Muscle of back (tissue), 11 donors: ENCODE measurements around the gene BCL11B. TPM values are rescaled to one million over a fixed set of nuclear protein-coding genes. Genes with fewer than 3 reads are reported as not detected.

Experiments used
- DNase-seq, 3 donors: peaks; one replicate each; pipeline versions ENCODE4 v3.0.0 to v3.0.0-alpha.2; 2013
- polyA plus RNA-seq, 10 donors: library from polyadenylated mRNA; unstranded; fragments of 120-200 nt; gene quantifications; one replicate each; pipeline ENCODE4 v1.2.1, GENCODE V29; 2013; ENCODE audit not compliant: insufficient read length in 10 of 10

Gene BCL11B
- polyA plus RNA-seq, 10 donors, result 0.46 to 9.2 (median 1.2) TPM

DNA sequence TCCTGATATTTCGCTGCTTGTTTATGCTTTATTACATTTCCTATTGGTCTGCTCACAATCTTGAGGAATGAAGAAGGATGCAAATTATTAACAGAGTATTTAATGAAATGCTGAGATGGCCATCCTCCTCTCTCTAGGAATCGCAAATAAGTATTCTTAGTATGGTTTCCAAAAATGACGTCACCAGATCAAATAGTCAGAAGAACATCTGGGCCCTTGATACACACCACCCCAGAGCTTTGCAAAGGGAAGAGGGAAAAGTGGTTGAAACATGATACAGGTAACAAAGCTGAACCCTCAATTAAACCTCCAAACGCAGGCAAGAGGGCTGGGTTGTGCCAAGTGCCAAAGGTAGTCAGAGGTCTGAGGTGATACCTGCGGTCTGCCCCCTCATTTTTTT is 107.3 kb downstream of the BCL11B start:
- DNase-seq, result no peak

DNA sequence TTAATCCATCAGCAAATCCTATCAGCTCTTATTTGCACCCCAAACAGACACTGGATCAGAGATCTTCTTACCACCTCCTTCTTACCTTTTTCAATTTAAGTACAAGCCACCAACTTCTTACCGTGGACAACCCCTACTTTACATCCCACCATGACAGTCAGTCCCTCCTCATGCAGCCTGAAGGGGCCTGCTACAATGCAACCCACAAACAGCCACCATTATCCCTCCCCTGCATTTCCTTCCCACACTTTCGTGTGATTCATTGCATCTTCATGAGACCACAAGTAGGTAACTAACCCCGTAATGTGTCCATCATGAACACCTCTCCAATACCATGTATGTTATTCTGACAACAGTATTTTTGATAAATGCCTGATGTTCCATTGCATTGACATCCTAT is 108.6 kb downstream of the BCL11B start:
- DNase-seq, result no peak

DNA sequence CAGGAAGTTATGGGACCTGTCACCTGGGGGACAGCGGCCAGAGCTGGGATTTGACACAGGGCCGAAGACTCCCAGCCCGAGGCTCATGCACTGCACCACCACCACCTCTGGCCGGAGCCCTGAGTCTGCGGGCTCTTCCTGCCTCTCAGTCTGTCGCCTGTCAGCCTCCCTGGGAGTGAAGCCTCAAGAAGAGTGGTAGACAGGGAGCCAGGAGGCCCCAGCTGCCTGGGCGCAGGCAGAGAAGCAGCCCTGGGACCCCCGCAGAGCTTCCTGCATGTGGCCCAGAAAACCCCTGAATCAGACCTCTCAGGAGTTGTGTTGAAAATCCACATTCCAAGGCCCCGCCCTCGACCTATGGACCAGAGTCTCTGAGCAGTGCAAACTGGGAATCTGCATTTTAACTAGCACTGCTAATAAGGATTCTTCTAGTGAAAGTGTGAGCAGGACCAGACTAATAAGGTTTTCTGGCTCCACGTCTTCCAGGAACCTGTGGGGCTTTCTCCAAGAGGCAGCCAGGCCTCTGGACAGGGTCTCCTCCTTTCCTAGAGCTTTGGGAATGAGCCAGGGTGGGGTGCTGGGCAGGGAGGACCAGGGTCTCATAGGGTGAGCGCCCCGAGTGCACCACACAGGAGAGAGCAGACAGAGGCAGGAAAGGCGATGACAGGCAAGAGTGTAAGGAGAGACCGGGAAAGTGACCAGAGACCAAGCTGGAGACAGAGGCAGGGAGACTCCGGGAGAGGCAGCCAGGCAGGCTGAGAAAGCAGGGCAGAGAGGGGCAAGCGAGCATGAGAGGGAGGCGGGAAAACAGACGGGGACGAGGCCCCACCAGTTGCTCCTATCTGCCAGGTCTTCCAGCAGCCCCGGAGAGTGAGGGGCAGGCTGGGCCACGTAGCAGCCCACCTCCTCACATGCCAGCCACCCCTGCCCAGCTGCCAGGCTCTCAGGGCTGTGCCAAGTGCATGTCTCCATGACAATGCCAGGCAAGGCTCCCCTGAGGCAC is 112.4 kb downstream of the BCL11B start:
- no peak for DNase-seq

DNA sequence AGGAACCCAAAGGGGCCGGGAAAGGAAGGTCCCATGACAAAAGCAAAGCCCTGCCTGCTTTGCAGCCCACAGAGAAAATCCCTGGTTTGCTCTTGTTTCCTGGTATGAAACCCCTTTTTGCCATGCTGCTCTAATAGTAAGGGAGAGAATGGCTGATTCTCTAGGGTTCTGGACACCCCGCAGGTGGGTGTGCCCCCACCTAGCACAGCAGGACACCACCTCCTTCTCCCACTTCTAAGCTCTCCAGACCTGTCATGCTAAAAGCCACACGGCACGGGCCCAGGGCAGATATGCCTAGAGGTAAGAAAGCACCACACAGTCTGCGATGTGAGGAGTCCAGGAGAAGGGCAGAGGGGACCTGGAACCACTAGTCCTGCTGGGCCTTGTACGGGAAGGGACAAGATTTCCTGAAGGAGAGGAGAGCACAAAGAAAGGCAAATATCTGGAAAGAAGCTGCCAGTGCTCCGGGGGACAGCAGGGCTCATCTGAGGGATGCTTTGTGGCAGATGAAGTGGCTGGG is 113.3 kb downstream of the BCL11B start:
- DNase-seq, result no peak

DNA sequence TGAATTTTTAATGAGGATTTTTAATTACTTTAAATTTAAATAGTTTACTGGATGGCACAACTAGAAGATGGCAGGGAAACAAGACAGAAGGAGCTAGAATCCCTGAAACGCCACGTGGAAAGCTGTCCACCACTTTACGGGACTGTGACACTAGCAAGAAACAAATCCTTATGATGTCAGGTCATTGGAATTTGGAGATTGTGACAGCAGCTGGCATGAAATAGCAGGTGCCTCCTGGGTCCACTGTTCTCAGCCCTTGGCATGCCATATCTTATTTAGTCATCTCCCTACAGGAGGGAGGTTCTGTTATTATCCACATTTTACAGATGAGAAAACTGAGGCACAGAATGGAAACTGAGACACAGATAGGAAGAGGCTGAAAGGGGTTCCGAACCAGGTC is 113.8 kb downstream of the BCL11B start:
- DNase-seq, result peak in 1 of 3 donors; percentile 23

DNA sequence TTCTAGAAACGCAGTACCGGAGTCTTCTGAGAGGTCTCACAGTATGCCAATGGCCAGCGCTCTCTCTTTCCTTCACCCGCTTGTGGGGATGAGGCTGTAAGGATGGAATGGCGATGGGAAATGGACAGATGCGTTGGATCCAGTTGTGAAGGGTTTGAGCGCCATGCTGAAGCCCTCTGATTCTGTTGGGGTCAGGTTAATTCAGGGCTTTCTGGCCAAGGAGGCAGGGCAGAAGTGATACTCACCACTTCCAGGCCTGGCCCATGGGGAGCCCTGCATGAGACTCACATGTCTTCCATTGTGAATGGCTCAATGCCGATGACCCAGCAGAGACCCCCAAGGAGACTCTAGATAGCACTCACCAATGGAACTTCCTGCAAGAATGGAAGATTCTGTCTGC is 114.3 kb downstream of the BCL11B start:
- no peak for DNase-seq

DNA sequence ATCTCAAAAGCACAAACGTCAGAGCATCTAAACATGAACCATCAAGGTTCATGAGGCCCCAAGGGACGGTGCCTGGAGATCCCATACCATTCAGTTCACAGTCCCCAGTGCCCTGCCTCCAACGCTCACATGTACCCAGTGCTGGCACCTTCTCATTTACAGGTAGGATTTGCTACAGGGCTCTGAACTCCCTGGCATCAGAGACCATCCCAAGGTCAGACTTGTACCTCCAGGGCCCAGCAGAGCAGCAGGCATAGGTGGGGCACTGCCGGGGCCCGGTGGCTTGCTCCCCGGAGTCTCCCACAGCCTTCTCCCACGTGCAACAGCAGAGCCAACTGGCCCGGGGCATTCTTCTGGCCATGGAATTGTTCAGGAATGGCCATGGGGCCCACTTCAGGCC is 114.8 kb downstream of the BCL11B start:
- DNase-seq, result no peak

DNA sequence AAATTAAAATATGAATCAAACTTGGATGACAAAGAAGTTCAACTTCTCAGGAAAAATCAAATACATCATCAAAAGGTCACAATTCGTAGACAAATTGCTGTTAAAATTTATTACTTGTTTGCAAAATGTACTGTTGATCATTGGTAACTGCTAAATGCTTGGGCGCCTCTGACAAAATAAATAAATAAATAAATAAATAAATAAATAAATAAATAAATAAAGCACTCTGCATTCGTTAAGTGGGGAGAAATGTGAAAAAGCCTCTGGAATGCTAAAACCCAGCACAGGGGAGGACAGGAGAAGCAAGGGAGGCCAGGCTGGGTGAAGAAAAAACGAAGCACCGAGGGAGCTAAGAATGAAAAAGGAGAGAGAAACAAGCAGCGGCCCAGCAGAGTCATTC is 115.2 kb downstream of the BCL11B start:
- no peak for DNase-seq

DNA sequence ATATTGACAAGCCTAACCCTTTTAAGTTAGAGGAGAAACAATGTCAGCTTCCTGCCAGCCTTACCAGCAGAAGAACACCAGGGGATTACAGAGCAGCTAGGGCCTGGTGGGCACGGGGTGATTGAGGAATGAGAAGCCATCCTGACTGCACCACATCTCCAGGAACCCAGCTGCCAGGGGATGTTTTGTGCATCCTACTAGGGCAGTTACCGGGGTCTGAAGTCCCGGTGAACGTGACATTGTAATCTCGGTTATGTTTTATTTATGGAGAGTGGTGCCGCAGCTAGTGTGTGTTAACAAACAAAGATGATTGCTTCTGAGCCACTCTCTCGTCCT is 115.9 kb downstream of the BCL11B start:
- DNase-seq, result no peak

DNA sequence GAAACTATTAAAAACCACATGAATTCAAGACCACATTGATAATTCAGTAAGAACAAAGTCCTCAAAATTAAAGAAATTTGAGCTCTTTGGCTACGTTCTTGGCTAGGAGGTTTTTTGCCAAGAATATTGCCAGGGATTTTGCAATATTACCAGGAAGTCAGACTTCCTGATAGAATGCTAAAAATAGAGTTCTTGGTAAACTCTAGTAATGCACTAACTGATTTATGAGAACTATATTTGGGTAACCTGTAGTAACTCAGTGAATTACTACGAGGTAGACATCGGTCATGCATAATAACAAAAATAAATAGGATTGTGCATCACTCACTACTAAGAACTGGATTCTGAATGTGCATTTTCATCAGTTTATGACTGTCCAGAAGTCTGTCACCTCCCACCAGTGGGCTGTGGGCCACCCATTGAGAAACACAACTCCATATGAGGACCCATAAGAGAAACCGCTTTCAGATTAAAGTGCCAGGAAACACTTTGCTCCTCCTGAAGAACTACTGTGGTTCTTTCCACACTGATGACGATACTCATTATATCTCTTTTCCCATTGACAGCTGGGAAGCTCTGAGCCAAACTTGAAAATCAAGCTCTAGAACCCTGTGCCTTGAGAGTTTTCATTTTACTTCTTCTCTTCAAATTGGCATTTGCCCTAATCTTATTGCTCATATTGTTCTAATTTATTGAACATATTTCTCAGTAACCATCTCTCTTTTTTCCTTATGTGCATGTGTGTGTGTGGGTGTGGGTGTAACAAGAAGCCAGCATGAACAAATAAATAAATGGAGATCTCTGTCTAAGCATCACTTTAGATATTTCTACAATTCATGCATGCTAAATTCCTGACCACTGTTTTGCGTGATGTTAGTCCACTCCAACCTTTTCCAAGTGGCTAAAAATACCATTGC is 116.6 kb downstream of the BCL11B start:
- DNase-seq, result no peak

DNA sequence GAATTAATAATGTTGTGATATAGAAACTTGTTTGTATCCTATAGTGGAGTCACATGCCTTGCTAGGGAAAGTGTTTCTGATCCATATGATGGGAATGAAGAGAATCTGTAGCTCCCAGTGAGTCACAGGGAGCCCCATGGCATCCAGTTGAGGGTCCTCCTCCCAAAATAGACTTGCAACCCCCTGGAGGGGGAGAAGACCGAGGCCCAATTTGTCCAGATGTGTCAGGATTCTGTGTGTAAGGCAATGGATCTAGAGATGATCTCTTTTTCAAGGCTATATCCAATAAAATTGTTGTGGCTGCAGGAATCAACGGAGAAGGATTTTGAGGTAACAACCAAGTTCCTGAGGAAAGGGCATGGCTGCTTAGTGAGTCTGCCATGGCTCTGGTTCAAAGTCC is 121.8 kb downstream of the BCL11B start:
- no peak for DNase-seq

DNA sequence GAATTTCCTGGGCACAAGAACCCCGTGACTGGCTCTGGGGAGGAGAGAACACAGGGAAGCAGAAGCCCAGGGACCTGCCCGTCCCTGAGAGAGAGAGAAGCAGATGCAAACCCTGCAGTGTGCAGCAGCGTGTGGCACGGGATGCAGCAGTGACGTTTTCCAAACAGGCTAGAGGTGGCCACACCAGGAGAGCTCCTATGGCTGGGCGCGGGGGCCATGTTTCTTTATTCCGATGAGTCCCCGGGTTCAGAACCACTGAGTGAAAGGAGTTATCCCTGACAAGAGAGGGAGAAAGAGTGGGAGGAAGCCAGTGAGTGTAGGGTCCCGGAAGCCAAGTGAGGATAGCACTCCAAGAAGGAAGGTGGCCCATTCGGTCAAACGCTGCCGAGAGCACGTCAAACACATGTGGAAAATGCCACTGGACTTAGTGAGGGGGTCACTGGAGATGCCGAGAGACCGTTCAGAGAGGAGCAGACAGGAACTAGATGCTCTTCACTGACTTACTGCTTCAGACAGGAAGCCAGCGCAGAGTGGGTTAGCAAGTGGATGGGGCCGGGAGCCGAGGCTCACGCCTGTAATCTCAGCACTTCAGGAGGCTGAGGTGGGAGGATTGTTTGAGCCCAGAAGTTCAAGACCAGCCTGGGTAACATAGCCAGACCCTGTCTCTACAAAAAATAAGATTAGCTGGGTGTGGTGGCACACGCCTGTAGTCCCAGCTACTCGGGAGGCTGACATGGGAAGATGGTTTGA is 123.0 kb downstream of the BCL11B start:
- DNase-seq, result no peak

DNA sequence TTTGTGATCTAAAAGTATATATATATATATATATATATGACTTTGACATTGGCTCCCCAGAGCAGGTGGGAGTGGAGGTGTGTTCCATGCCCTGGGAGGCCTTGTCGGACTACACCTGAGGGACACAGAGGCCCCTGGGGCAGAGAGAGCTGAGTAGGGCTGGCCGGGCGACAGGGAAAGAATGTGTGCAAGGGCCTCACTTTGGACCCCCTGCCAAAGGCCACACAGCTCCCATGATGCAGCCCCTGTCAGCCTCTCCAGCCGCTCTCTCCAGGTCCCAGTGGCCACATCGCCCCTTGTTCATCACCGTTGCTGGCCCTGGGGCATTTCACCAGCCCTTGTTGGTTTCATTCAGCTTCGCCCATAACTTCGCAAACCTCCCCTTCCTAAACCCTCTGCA is 123.9 kb downstream of the BCL11B start:
- DNase-seq, result no peak

DNA sequence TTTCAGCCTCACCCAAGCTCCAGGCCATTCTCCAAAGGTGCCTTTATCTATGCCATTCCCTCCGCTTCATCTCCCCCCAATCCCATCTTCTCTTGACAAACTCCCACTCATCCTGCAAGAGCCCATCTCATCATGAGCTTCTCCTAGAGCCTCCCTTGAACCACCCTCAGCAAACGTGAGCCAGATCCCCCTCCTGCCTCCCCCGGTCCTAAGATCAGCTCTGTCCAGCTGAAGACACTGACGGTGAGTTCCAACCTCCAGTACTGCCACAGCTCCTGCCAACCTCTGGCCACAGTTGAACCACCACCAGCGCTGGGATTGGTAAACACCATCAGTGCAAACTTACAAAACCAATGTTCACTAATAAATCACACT is 124.6 kb downstream of the BCL11B start:
- no peak for DNase-seq

DNA sequence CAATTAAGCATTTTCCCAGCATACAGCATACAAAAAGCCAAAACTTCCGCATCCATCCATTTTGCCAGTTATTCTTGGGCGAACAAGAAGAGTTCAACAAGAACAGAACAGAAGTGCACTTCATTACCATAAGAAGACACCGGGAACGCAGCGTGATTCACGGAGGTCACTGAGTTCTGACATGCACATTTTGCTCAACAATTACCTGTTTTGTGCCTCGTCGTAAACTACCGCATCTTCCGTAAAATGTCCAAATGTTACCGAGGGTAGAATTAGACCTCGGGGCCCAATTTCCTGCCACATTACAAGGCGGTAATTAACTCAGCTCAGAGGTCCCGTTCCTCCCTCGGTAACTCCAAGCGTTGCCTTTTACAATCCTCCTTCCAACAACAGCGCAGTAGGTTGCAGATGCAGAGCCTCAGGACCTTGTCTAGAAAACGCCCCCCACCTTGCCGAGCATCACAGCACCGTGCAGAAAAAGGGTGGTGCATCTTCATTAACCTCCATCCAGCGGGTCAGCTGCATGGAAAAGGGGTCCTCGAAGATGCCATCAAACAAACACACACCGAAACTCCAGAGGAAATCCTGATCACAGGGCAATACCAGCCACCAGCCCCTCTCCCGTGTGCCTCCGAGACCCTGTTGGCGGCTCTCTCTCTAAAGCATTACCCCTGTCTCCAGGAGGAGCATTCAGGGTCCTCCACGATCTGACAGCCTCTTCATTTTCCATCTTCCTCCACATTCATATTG is 125.2 kb downstream of the BCL11B start:
- DNase-seq, result no peak

DNA sequence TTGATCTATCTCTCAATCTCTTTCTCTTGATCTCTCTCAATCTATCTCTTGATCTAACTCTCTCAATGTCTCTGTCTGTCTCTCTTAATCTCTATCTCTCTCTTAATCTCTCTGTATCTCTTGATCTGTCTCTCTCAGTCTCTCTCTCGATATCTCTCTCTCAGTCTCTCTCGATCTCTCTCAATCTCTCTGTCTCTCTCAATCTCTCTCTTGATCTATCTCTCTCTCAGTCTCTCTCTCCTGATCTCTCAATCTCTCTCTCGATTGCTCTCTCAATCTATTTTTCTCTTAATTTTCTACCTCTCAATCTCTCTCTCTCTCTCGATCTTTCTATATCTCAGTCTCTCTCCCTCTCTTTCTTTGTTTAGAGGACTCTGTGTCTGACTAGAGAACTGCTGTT is 126.7 kb downstream of the BCL11B start:
- DNase-seq, result no peak

DNA sequence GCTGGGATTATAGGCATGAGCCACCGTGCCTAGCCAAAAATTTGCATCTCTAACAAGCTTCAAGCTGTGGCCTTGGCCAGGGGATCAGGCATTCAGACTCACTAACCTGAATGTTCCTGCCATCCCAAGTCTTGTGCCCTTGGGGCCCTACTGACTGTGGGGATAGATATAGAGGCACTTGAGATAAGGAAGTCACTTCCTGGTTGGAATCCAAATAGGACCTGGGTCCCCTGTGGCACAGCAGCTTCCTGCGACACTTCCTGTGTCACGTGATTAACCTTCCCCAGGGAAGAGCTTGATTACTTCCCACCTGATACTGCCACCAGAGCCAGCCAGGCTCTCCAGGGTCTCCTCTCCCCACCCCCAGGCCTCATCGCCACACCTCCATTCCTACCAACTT is 128.2 kb downstream of the BCL11B start:
- DNase-seq, result no peak

DNA sequence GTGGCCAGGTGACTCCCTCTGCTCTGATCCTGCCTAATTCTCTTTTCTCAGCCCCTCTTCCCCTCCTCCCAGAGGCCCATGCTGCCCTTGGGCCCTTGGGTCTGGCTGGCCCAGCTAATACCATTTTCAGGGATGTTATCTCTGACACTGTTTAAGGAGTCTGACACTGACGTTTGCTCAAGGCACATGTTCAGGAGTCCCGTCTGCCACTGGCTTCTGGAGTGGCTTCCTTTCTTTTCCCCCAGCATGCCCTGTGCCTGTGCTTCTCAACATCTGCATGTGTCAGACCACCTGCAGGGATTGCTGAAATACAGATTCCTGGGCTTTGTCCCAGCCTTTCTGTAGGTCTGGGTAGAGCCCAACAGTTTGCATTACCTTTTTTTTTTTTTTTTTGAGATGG is 128.9 kb downstream of the BCL11B start:
- no peak for DNase-seq

DNA sequence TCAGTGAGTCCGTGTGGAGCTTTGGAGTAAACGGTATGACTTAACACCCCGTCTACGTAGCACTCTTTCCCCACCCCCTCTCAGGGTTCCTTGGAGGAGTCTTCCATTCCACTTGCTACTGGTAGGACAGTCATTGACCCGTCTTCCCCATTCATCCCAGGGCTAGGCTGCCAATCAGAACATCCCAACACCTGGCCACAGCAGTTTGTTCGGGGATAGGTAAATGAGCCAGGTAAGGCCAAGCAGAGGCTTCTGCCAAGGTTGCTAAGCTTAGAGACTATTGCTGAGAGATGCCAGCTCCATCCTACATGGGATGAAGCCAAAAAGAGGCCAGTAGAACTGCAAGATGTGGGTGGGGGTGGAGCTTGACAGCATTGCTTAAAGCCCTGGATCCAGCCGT is 130.8 kb downstream of the BCL11B start:
- DNase-seq, result no peak

DNA sequence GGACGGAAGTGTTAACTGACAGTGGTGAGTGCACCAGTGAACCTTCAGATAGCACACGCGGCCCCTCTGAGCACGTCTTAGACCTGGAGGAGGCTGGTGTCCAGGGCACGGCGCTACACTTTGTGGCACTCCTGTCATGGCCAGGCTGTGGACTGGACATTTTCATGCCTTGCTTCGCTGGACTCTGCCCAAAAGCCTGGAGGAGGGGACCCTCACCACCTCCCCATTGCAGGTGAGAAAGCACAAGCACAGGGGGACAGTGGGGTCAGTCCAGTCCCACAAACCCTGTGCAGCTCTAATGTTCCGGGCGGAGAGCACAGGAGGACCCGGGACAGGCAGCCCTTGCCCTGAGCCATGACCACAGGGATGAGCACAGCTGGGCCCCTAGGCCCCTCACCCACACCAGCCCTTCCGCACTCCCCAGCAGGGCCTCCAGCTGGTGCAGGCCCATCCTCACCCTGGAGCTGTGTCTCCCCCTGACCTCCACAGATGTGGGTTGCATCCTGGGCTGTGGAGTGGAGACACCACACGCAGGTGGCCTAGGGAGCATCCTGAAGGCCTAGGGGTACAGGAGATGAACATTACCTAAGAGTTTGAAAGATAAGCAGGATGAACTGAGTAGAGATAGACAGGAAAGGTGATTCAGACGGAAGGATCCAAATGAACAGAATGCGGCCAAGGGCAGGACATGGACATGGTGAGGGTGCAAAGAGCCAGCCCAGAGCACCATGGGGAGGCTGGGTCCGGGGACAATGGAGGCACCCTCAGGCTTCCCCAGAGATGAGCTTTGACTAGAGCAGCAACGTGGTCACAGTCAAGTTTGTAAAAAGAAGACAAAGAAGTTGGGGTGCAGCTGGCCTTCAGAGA is 132.8 kb downstream of the BCL11B start:
- DNase-seq, result no peak
